ENCODE results near the gene AK2. TPM values are rescaled to one million over a fixed set of nuclear protein-coding genes. Genes with fewer than 3 reads are reported as not detected.
"Not testable (repeated sequence)": the region's sequence is repeated elsewhere in the genome, so short reads cannot be mapped to it uniquely, and the experiment has no call there.

The AK2 gene
- total RNA-seq, 1 donor from 2014 or later, result 94.6 TPM

DNA sequence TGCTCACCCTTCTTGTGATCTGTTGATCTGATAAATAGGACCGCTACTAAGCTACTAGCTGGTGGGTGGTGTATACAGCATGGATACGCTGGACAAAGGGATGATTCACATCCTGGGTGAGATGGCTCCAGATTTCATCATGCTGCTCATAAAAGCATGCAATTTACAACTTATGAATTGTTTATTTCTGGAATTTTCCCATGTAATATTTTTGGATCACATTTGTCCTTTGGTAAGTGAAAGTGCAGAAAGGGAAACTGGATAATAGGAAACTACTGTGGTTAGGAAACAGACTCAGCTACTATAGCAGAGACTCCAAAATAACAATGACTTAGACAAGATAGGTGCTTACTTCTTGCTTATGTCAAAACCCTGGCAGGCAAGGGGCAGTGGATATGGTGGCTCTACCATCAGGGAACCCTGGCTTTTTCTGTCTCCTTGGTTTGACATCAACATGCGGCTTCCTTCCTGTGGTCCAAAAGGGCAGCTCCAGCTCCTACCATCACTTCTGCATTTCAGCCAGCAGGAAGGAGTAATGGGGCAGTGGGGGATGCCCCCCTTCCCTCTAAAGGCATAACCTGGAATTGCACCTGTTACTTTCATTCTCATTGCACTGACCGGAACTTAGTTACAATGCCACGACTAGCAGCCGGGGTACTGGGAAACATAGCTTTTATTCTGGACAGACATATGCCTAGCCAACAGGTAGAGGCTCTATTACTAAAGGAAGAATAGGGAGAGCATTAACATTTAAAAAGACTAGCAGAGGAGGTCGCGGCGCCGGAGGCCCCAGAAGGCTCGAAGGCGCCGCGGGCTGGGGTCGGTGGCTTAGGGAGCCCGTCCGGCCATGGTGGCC lies 13.8 kb upstream of the AK2 start:
- TF ChIP-seq CTCF (IDR thresholded peaks at IDR 0.05), result peak; percentile 5
- Mint-ChIP-seq H3K27ac (ENCODE audit: unreplicated experiment) (peak overlapping the region; percentile 71), H3K4me3 (ENCODE audit: unreplicated experiment) (no peak overlapping the region), H3K4me1 (ENCODE audit: unreplicated experiment) (peaks cover 17% of the 10 kb centered on the region), H3K36me3 (ENCODE audit: unreplicated experiment) (no peaks in the 10 kb centered on the region), H3K27me3 (ENCODE audit: unreplicated experiment) (no peaks in the 10 kb centered on the region), H3K9me3 (ENCODE audit: unreplicated experiment) (no peaks in the 10 kb centered on the region)
- no peak for DNase-seq (ENCODE audit: extremely low spot score, unreplicated experiment)

GRCh38 chr1:33049371-33049770 lies 12.7 kb upstream of the AK2 start:
- no peak overlapping the region for H3K27ac Mint-ChIP-seq (ENCODE audit: unreplicated experiment)
- H3K27me3 Mint-ChIP-seq (ENCODE audit: unreplicated experiment), result no peaks in the 10 kb centered on the region
- no peak for DNase-seq (ENCODE audit: extremely low spot score, unreplicated experiment)
- H3K36me3 Mint-ChIP-seq (ENCODE audit: unreplicated experiment), result no peaks in the 10 kb centered on the region
- H3K4me3 Mint-ChIP-seq (ENCODE audit: unreplicated experiment), result no peak overlapping the region
- H3K9me3 Mint-ChIP-seq (ENCODE audit: unreplicated experiment), result no peaks in the 10 kb centered on the region
- no peak for TF ChIP-seq CTCF (IDR thresholded peaks at IDR 0.05)
- peaks cover 17% of the 10 kb centered on the region for H3K4me1 Mint-ChIP-seq (ENCODE audit: unreplicated experiment)

- TF ChIP-seq CTCF (IDR thresholded peaks at IDR 0.05), result no peak
- no peak for DNase-seq (ENCODE audit: extremely low spot score, unreplicated experiment)
- Mint-ChIP-seq H3K4me3 (ENCODE audit: unreplicated experiment) (no peak overlapping the region), H3K36me3 (ENCODE audit: unreplicated experiment) (no peaks in the 10 kb centered on the region), H3K9me3 (ENCODE audit: unreplicated experiment) (no peaks in the 10 kb centered on the region), H3K4me1 (ENCODE audit: unreplicated experiment) (peaks cover 17% of the 10 kb centered on the region), H3K27me3 (ENCODE audit: unreplicated experiment) (no peaks in the 10 kb centered on the region), H3K27ac (ENCODE audit: unreplicated experiment) (peak overlapping the region; percentile 46)
These were observed 11.7 kb upstream of the AK2 start for GRCh38 chr1:33048426-33048825.

- Mint-ChIP-seq H3K4me1 (ENCODE audit: unreplicated experiment) (peaks cover 16% of the 10 kb centered on the region), H3K36me3 (ENCODE audit: unreplicated experiment) (no peaks in the 10 kb centered on the region), H3K4me3 (ENCODE audit: unreplicated experiment) (no peak overlapping the region), H3K9me3 (ENCODE audit: unreplicated experiment) (no peaks in the 10 kb centered on the region), H3K27me3 (ENCODE audit: unreplicated experiment) (no peaks in the 10 kb centered on the region), H3K27ac (ENCODE audit: unreplicated experiment) (no peak overlapping the region)
- TF ChIP-seq CTCF (IDR thresholded peaks at IDR 0.05), result no peak
- no peak for DNase-seq (ENCODE audit: extremely low spot score, unreplicated experiment)
These were observed 11.2 kb upstream of the AK2 start for GRCh38 chr1:33047839-33048305.

DNA sequence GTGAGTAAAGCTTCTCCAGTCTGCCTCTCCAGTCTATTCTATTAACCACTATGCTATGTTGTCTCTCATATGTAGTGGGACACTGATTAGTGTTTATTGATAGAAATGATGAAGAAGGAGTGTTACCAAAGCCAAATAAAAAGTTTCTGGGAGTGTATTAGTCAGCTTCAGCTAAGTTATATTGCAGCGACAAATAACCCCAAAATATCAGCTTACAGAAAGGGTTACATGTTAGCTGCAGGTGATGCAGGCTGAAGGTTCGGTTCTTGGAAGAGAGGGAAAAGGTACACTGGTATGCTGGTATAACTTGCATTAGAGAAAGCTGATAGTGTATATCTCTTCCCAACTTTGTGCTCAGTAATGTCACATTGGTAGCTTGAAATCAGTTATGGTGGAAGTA lies 10.6 kb upstream of the AK2 start:
- no peak for TF ChIP-seq CTCF (IDR thresholded peaks at IDR 0.05)

DNA sequence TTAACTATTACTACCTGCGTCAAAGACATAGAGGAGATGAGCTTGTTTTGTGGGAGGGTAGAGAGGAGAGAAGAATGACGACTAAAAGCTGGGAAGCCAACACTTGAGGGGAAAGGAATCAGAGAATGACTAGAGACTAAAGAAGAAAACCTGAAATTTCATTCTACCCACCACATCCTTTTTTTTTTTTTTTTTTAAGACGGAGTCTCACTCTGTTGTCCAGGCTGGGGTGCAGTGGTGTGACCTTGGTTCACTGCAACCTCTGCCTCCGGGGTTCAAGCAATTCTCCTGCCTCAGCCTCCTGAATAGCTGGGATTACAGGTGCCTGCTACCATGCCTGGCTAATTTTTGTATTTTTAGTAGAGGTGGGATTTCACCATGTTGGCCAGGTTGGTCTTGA lies 9.6 kb upstream of the AK2 start:
- DNase-seq (ENCODE audit: extremely low spot score, unreplicated experiment); H3K36me3 Mint-ChIP-seq (ENCODE audit: unreplicated experiment); H3K4me3 Mint-ChIP-seq (ENCODE audit: unreplicated experiment); H3K27ac Mint-ChIP-seq (ENCODE audit: unreplicated experiment); H3K27me3 Mint-ChIP-seq (ENCODE audit: unreplicated experiment); H3K9me3 Mint-ChIP-seq (ENCODE audit: unreplicated experiment): not testable (repeated sequence)
- H3K4me1 Mint-ChIP-seq (ENCODE audit: unreplicated experiment), result peaks cover 16% of the 10 kb centered on the region

More for the DNA sequence above, 10.6 kb upstream of the AK2 start:
- H3K27ac Mint-ChIP-seq (ENCODE audit: unreplicated experiment), result no peak overlapping the region
- H3K9me3 Mint-ChIP-seq (ENCODE audit: unreplicated experiment), result no peaks in the 10 kb centered on the region
- no peaks in the 10 kb centered on the region for H3K36me3 Mint-ChIP-seq (ENCODE audit: unreplicated experiment)
- peaks cover 16% of the 10 kb centered on the region for H3K4me1 Mint-ChIP-seq (ENCODE audit: unreplicated experiment)
- no peak overlapping the region for H3K4me3 Mint-ChIP-seq (ENCODE audit: unreplicated experiment)
- no peak for DNase-seq (ENCODE audit: extremely low spot score, unreplicated experiment)
- no peaks in the 10 kb centered on the region for H3K27me3 Mint-ChIP-seq (ENCODE audit: unreplicated experiment)
